Measurements from ENCODE around the gene MAP4K4. TPM values are rescaled to one million over a fixed set of nuclear protein-coding genes. Genes with fewer than 3 reads are reported as not detected.
A peak's percentile ranks its signal among the peaks of the same experiment; 100 is the strongest.
"Not testable (repeated sequence)": the region's sequence is repeated elsewhere in the genome, so short reads cannot be mapped to it uniquely, and the experiment has no call there.

MAP4K4 gene
- total and polyA plus RNA-seq, 2 donors from 2014 or later: 8.4 to 62.8 TPM

DNA sequence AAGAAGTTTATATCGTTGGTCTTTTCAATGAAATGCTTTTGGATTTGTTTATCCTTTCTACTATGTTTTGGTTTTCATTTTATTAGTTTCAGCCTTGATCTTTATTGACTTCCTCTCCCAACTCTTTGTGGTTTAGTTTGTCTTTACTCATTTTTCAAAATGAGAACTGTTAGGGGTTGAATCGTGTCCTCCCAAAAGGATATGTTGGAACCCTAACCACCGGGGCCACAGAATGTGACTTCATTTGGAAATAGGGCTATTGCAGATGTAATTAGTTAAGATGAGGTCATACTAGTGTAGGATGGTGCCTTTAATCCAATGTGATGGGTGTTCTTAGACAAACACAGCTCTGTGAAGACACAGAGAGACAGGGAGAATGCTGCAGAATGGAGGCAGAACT is 233.9 kb downstream of the MAP4K4 start:
- TF ChIP-seq, protein P1, sequence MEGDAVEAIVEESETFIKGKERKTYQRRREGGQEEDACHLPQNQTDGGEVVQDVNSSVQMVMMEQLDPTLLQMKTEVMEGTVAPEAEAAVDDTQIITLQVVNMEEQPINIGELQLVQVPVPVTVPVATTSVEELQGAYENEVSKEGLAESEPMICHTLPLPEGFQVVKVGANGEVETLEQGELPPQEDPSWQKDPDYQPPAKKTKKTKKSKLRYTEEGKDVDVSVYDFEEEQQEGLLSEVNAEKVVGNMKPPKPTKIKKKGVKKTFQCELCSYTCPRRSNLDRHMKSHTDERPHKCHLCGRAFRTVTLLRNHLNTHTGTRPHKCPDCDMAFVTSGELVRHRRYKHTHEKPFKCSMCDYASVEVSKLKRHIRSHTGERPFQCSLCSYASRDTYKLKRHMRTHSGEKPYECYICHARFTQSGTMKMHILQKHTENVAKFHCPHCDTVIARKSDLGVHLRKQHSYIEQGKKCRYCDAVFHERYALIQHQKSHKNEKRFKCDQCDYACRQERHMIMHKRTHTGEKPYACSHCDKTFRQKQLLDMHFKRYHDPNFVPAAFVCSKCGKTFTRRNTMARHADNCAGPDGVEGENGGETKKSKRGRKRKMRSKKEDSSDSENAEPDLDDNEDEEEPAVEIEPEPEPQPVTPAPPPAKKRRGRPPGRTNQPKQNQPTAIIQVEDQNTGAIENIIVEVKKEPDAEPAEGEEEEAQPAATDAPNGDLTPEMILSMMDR (IDR thresholded peaks at IDR 0.05; ENCODE audit: borderline replicate concordance, extremely low read depth, insufficient read depth): no peak
- Histone ChIP-seq H3K9me3 (ENCODE audit: control insufficient read depth in 2 of 3, insufficient read depth in 1 of 3, low read length in 3 of 3) (no peaks in the 10 kb centered on the region), H3K27me3 (ENCODE audit: control insufficient read depth, insufficient read depth, low read length) (no peaks in the 10 kb centered on the region), H3K9ac (ENCODE audit: low read length in 3 of 3) (no peak overlapping the region), H3K36me3 (ENCODE audit: control insufficient read depth in 2 of 3, insufficient read depth in 3 of 3, low read length in 3 of 3) (no peaks in the 10 kb centered on the region), H3K4me1 (ENCODE audit: control insufficient read depth in 2 of 3, insufficient read depth in 2 of 3, low read depth in 1 of 3, low read length in 3 of 3) (no peaks in the 10 kb centered on the region), H3K27ac (ENCODE audit: low read depth in 2 of 2, low read length in 2 of 2) (no peak overlapping the region), H3K4me3 (ENCODE audit: low read length in 3 of 3) (no peak overlapping the region)
- DNase-seq: no peak
- intact Hi-C loops (cut with DNase I): no loop called here
- FAIRE-seq: no peak

DNA sequence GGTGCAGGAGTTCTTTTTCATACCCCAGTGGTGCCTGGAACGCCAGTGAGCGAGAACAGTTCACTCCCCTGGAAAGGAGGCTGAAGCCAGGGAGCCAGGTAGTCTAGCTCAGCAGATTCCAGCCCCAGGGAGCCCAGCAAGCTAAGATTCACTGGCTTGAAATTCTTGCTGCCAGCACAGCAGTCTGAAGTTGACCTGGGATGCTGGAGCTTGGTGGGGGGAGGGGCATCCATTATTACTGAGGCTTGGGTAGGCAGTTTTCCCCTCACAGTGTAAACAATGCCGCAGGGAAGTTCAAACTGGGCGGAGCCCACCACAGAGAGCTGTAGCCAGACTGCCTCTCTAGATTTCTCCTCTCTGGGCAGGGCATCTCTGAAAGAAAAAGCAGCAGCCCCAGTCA is 238.3 kb downstream of the MAP4K4 start:
- FAIRE-seq; H3K27ac ChIP-seq (ENCODE audit: low read depth in 2 of 2, low read length in 2 of 2); H3K9ac ChIP-seq (ENCODE audit: low read length in 3 of 3); intact Hi-C loops (cut with DNase I); H3K9me3 ChIP-seq (ENCODE audit: control insufficient read depth in 2 of 3, insufficient read depth in 1 of 3, low read length in 3 of 3); H3K36me3 ChIP-seq (ENCODE audit: control insufficient read depth in 2 of 3, insufficient read depth in 3 of 3, low read length in 3 of 3); H3K4me3 ChIP-seq (ENCODE audit: low read length in 3 of 3); H3K4me1 ChIP-seq (ENCODE audit: control insufficient read depth in 2 of 3, insufficient read depth in 2 of 3, low read depth in 1 of 3, low read length in 3 of 3); H3K27me3 ChIP-seq (ENCODE audit: control insufficient read depth, insufficient read depth, low read length): not testable (repeated sequence)
- DNase-seq: peak in 2 of 5 donors; percentile 1 to 13

DNA sequence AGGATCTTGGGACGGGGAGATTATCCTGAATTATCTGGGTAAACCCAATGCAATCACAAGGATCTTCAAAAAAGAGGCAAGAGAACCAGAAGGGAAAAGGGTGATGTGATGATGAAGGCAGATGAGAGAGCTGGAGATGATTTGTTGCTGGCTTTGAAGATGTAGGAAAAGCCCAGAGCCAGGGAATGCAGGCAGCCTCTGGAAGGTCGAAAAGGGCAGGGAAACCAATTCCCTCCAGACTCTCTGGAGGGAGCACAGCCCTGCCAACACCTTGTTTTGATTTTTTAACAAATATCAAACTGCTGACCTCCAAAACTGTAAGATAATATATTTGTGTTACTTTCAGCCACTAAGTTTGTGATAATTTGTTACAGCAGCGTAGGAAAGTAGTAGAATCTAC is 245.3 kb downstream of the MAP4K4 start:
- FAIRE-seq (no peak), DNase-seq (no peak)
- intact Hi-C loops (cut with DNase I): no loop called here
- no peak overlapping the region for H3K4me3 ChIP-seq (ENCODE audit: low read length in 3 of 3)
- no peak overlapping the region for H3K9ac ChIP-seq (ENCODE audit: low read length in 3 of 3)
- H3K27me3 ChIP-seq (ENCODE audit: control insufficient read depth, insufficient read depth, low read length): no peaks in the 10 kb centered on the region
- no peak overlapping the region for H3K27ac ChIP-seq (ENCODE audit: low read depth in 2 of 2, low read length in 2 of 2)
- TF ChIP-seq, protein P1 (IDR thresholded peaks at IDR 0.05; ENCODE audit: borderline replicate concordance, extremely low read depth, insufficient read depth): no peak
- no peaks in the 10 kb centered on the region for H3K4me1 ChIP-seq (ENCODE audit: control insufficient read depth in 2 of 3, insufficient read depth in 2 of 3, low read depth in 1 of 3, low read length in 3 of 3)
- H3K9me3 ChIP-seq (ENCODE audit: control insufficient read depth in 2 of 3, insufficient read depth in 1 of 3, low read length in 3 of 3): no peaks in the 10 kb centered on the region
- no peaks in the 10 kb centered on the region for H3K36me3 ChIP-seq (ENCODE audit: control insufficient read depth in 2 of 3, insufficient read depth in 3 of 3, low read length in 3 of 3)

Other genes with a start within 250 kb of the MAP4K4 start
- 0.28 TPM for gene RFX8, start 222.6 kb upstream of the MAP4K4 start, total RNA-seq
- gene RFX8, start 222.6 kb upstream of the MAP4K4 start, polyA plus RNA-seq (ENCODE audit: insufficient read depth, low read depth, low replicate concordance): not detected

Data from kidney (tissue), 14 donors.